Cortex of kidney (tissue), 1 donor: ENCODE measurements around the gene FOXD3.

Experiments
- DNase-seq: peaks from one replicate; lab custom pipeline; 2025; lab: John Stamatoyannopoulos, UW

FOXD3 gene

GRCh38 chr1:63322114-63322943, at the start of gene FOXD3:
TSS of gene FOXD3 (plus strand) at chr1:63322567. CDS start at chr1:63323059, 492 bp downstream.
- DNase-seq, result no peak

GRCh38 chr1:63272811-63273210, 49.6 kb upstream of the FOXD3 start:
- no peak for DNase-seq

DNA sequence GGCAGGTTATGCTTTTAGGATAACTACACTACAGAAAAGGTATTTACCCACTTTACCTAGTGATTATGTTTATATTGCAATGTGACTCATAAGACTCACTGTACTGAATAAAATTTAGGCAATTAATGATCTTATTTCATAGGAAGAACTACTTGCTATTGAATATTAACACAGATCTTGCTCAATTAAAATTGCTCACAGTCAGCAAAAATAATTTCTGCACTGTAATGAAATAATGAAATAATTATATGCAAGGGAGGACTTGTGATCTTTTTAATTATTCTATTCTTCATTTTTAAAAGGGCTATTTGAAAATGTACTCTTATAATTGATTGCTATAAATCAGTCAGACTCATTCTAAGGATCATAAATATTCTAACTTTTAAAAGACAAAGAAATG, 48.0 kb upstream of the FOXD3 start:
- DNase-seq, result no peak

DNA sequence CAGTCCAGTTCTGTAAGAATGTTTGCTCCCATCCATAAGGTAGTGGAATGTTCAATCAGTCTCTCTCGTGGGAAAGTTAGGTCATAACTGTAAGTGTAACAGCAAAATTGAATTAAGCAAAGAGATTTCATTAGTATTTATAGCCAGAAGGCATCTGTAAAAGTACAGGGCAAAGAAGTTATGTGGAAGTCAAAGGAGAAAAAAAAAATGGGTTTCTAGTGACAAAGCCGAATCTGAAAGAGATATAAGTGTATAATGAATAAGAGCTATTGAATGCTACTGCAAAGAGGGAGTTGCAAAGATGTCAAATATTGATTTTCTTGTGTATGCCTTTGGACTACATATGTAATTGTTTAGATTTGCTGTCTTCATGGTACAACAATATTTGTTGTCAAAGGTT, 47.4 kb upstream of the FOXD3 start:
- no peak for DNase-seq

DNA sequence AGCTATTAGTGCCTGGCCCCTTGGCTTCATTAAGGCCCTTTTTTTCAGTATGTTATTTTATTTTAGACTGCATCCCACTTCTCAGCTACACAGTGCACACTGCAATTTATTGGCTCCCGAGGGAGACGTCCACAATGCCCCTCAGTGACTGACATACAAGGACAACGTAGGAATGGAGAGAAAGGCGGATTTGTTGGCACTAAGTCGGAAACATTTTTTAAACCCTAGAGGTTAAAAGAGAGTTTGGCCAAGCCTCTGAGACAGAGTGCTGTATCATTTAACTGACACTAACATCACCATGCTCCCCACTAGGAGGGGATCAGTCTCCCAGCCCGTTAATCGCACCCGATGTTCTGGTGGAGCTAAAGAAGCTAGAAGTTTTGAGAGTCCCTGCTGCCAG, 45.7 kb upstream of the FOXD3 start:
- no peak for DNase-seq

GRCh38 chr1:63277195-63278192, 44.9 kb upstream of the FOXD3 start:
- DNase-seq, result no peak

DNA sequence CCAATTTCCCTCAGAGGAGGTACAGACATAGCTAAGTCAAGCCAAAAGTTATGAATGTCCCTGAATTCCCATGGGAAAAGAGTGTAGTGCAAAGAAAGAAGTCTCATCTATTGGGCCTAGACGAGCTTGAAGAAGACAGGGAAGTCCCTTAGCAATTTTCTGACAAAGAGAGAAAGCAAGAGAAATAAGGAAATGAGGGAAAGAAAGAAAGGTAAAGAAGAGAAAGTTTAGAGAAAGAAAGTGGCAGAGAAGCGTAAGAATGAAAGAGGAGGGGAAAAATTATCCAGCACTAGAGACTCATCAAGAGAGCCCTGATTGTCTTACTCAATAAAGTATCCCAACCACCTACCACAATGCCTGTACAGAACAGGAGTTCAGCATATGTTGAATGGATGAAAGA, 40.6 kb upstream of the FOXD3 start:
- no peak for DNase-seq

DNA sequence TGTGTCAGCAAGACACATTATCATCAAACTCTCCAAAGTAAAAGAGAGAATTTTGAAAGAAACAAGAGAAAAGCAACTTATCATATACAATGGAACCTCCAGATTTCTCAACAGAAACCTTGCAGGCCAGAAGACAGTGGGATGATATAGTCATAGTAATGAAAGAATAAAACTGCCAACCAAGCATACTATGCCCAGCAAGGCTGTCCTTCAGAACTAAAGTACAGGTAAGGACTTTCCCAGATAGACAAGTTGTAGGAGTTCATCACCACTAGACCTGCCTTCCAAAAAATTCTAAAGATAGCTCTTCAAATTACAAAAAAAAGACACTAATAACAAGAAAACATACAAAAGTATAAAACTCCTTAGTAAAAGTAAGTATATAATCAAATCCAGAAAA, 33.2 kb upstream of the FOXD3 start:
- DNase-seq, result no peak

- DNase-seq, result no peak
Measured at GRCh38 chr1:63294803-63295594, 27.4 kb upstream of the FOXD3 start.

- DNase-seq, result no peak
Measured at GRCh38 chr1:63304410-63304809, 18.0 kb upstream of the FOXD3 start.

DNA sequence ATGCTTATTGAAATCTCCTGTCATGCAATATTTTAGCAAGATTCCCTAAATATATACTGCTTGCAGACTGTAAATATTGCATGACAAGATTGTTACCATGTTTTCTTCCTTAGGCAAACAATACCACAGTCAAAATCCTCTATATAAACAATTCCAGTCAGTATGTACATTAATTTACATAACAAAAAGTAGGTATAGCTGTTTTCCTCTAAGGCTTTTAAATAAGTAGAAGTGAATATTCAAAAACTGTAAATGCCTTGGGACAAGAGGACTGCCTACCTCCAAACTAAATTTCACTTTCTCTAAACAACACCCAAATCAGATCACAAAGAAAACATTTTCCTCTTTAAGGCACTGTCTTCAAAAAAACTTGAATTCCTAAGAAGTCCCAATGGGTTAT, 17.3 kb upstream of the FOXD3 start:
- DNase-seq, result no peak

DNA sequence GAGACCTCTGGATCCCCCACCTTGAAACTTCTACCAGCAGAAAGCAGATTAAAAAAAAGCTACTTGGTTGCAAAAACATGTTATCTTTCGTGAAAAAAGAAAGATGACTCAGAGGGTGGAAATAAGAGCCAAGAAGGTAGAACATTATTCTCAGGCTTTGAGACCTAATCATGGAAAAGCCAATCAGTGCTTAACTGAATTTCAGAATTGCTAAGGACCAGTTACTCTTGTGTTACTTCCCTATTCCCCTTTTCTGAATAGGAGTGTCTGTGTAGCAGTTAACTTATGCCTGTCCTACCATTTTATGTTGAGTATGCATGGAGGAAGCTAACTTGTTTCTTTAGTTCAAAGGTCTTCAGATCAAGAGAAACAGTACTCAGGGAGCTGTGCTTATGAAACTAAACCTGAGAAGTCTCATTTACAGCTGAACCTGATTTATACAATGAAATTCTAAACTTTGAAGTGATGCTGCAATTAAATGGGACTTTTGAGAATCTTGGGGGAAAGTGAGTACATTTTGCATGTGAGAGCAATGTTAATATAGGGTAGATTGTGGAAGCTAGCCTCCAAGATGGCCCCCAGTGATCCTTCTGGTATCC, 15.1 kb upstream of the FOXD3 start:
- DNase-seq, result no peak

DNA sequence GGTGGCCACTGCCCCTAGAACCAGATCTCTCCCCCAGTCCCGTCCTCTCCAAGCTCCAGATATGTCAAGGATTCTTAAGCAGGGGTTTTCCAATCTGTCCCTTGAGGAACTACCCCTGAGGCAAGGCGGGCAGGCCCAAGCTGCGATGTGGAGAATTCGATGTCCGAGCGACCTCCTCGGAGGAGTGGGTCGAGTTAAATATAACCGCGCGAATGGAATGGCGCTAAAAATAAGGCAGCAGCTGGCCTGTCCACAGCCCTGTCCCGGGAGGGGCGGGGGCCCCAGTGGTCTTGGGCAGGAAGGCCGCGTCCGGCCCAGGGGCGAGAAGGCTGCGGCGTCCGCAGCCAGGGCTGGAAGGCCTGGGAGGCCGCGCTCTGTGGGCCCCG, 5.8 kb upstream of the FOXD3 start:
- no peak for DNase-seq

DNA sequence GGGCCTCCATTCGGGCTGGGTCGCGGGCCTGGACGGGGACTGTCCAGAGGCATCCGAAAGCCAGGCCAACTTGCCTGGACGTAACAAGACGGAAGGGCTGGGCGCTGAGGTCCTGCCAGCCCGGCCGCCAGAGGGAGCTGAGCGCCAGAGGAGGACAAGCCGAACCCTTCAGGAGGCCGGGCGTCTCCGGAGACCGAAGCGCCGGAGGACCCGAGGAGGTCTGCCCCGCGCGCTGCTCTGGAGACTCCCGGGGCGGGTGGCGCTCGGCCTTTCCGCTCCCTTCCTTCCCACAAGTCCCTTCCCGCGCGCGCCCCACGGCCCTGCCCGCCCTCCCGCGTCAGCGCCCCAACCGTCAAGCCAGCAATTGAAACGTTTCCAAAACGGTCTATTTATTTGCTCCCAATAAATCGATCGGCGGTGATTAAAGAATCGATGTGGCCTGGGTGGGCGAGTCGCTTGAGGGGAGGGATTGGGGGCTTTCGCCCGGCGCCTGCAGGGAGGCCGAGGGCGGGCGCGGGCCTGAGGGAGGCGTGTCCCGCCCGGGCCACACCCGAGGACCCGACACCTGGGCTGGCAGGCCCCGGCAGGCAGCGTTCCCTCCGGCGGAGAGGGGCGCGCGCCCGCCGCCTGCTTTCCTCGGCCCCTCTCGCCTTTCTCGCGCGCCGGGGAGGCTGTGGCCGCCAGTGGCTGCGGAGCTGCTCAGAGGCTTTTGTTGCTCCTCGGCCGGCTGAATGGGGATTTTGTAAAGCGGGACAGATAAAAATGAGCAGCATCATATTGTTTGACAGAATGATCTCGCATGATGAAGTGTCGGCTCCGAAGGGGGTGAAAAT, 5.2 kb upstream of the FOXD3 start:
- DNase-seq, result no peak

DNA sequence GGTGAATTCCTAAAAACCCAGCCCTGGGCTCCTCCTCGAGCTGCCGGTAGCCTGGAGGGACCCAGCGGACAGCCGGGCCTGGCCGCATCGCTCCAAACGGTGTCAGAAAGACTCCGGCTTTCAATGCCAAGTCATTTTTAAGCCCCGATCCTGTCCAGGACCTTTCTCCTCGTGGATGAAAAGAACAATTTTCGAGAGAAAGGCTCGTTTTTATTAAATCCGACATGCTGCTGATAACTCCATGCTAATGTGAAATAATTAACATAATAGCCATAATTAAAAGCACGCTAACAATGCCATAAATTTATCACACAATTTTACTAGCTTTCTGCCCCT, 4.6 kb upstream of the FOXD3 start:
- DNase-seq, result no peak

DNA sequence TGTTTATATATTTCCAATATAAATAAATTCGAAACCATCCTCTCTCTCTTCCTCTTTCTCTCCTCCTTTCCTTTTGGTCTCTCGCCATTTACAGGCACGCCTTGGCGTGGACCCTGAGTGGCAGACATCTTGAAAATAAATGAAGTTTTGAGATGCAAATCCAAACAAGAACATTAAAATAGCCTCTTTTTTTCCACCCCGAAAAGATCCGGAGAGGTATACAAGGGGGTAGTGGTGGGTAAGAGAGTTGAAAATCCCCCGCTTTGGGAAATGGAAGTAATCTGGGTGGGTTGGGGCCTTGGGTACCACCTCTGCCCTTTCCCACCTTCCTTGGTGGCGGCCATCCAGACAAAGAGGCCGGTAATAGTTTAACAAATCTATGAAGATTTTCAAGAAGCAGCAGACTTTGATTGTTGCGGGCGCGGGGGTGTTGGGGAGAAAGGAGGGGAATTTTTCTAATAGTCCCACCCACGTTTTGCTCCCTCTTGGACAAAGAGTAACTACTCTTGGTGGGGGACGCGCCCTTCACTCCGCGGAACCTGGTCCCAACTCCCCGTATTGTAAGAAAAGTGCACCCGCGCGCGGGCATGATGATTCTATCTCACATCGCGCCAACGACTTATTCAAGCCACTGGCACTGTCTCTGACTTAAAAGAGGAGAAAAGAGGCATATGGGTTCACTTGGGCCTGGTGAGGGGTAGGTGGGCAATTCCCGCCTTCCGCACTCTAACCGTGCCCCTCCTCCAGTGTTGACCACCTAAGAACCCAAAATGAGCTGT, 4.0 kb upstream of the FOXD3 start:
- DNase-seq, result no peak

DNA sequence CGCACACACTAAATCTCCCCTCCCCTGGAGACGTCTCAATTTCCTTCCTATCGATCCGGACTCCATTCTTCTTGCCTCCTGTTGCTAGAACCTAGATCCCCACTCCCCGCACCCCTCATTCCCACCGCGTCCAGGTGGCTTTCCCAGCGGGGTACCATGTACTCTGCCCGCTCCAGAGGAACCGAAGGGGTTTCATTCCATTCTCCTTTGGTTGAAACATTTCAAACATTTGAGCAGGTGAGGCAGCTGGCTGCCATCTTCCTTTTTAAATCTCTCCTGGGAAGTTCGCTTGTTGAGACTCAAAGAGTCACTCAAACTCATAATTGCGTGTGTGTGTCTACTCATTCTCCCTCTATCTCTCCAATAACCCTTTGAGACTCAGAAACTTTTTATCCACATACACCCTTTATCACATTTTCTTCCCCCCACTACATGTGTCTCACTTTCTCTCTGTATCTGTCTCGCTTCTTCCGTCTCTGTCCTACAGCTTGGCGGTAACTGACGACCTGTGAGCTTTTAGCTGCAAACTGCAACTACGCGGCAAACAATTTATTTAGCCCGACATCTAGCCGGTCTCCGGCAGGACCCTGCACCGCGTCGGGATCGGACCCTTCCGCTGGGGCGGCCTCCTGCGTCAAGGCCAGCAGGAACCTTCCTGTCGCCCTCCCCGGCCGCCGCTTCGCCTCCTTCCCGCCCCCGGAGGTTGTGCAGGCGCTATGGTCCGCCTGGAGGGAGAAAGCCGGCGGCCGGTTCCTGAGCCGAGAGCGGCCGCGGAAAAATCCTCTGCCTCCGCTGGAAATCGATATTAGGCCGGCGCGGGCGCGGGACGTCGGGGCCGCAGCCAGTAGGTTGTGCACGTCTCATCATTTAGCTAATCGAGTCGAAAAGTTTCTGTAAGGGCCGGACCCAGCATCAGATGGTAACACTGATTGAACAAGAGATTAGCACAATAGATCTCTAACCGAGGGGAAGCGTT, 3.0 kb upstream of the FOXD3 start:
- DNase-seq, result no peak

- DNase-seq, result no peak
Measured at GRCh38 chr1:63320022-63320721, 2.2 kb upstream of the FOXD3 start.
